ENCODE data around the gene TET3. TPM values are rescaled to one million over a fixed set of nuclear protein-coding genes. Genes with fewer than 3 reads are reported as not detected.
A peak's percentile ranks its signal among the peaks of the same experiment; 100 is the strongest.

Gene TET3
- total and polyA plus RNA-seq, 2 donors (not counting 3 experiments of a cell fraction or from before 2014, with no cell fraction given): 3.4 to 15.6 TPM

DNA sequence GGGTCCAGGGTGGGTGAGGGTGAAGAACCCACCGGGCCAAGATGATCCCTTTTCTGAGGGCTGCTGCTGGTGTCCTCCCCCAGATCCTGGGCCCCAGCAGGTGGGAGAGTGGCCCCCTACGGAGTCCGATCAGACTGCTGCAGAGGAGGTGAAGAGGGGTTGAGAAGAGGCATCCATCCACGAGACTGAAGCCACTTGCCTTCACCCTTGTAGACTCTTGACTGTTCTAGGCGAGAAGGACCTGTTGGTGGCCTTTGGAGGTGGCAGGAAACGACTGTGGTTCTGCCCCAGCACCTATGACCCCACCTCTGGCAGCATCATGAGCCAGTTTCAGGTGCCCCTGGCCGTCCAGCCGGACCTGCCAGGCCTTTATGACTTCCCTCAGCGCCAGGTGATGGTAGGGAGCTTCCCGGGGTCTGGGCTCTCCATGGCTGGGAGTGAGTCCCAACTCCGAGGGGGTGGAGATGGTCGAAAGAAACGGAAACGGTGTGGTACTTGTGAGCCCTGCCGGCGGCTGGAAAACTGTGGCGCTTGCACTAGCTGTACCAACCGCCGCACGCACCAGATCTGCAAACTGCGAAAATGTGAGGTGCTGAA, 1.5 kb downstream of the TET3 start:
- no peaks in the 10 kb centered on the region for H3K9me1 ChIP-seq (replicated peaks; ENCODE audit: control insufficient read depth, extremely low read depth, insufficient read depth, low read length)
- peaks cover 34% of the 10 kb centered on the region for H3K4me1 ChIP-seq (ENCODE audit: control insufficient read depth, extremely low read depth, insufficient read depth, low read length)
- H3K79me2 ChIP-seq (ENCODE audit: control insufficient read depth, insufficient read depth, low read length): peaks cover 43% of the 10 kb centered on the region
- FAIRE-seq (no peak), DNase-seq (ENCODE audit: low read depth, low spot score) (no peak)
- H3K4me2 ChIP-seq (ENCODE audit: insufficient read depth, low read length): peak overlapping the region; percentile 85
- no peaks in the 10 kb centered on the region for H3K9me3 ChIP-seq (replicated peaks; ENCODE audit: control insufficient read depth, insufficient read depth, low read length)
- POLR2A ChIA-PET: no interaction called here
- H3K36me3 ChIP-seq (ENCODE audit: control insufficient read depth in 2 of 2, extremely low read depth in 1 of 2, insufficient read depth in 2 of 2, low read length in 2 of 2): peaks cover 0 to 8% of the 10 kb centered on the region in 2 experiments
- no peak overlapping the region for H3K27ac ChIP-seq (ENCODE audit: insufficient read depth, low read depth, low read length)
- no peak for TF ChIP-seq EZH2 (IDR thresholded peaks at IDR 0.05; ENCODE audit: borderline replicate concordance, low read depth, low read length, severe bottlenecking)
- TF ChIP-seq, protein P1, sequence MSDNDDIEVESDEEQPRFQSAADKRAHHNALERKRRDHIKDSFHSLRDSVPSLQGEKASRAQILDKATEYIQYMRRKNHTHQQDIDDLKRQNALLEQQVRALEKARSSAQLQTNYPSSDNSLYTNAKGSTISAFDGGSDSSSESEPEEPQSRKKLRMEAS (IDR thresholded peaks at IDR 0.05; ENCODE audit: insufficient read depth, insufficient read length): no peak
- no peak for TF ChIP-seq MYC (IDR thresholded peaks at IDR 0.05; ENCODE audit: low read depth, low read length)
- TF ChIP-seq, protein P2, sequence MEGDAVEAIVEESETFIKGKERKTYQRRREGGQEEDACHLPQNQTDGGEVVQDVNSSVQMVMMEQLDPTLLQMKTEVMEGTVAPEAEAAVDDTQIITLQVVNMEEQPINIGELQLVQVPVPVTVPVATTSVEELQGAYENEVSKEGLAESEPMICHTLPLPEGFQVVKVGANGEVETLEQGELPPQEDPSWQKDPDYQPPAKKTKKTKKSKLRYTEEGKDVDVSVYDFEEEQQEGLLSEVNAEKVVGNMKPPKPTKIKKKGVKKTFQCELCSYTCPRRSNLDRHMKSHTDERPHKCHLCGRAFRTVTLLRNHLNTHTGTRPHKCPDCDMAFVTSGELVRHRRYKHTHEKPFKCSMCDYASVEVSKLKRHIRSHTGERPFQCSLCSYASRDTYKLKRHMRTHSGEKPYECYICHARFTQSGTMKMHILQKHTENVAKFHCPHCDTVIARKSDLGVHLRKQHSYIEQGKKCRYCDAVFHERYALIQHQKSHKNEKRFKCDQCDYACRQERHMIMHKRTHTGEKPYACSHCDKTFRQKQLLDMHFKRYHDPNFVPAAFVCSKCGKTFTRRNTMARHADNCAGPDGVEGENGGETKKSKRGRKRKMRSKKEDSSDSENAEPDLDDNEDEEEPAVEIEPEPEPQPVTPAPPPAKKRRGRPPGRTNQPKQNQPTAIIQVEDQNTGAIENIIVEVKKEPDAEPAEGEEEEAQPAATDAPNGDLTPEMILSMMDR (IDR thresholded peaks at IDR 0.05; ENCODE audit: extremely low read depth in 1 of 2, insufficient read depth in 1 of 2, low read depth in 1 of 2, low read length in 2 of 2): no peak
- no peak for TF ChIP-seq POLR2A (IDR thresholded peaks at IDR 0.05; ENCODE audit: low read depth, low read length)
- TF ChIP-seq POLR2AphosphoS5 (IDR thresholded peaks at IDR 0.05; ENCODE audit: insufficient read depth, low read depth, low read length): no peak
- no peak for TF ChIP-seq JUN (IDR thresholded peaks at IDR 0.05; ENCODE audit: borderline replicate concordance, insufficient read depth, insufficient read length, low read depth)
- no peak for TF ChIP-seq GATA2 (IDR thresholded peaks at IDR 0.05; ENCODE audit: insufficient read depth, insufficient read length, low read depth, low read length)
- no peak for TF ChIP-seq FOS (IDR thresholded peaks at IDR 0.05; ENCODE audit: borderline replicate concordance, insufficient read depth, low read length)
- intact Hi-C loops (cut with micrococcal nuclease) (loop anchor here (10.0 kb wide), 1 partner anchor 159 kb away; the partner anchor contains the start of gene BOLA3), dilution Hi-C loops (cut with MboI; ENCODE audit: extremely low pct_ligation_motif_present, low sequenced_read_pairs) (no loop called here)
- H3K27me3 ChIP-seq (ENCODE audit: control insufficient read depth in 2 of 2, insufficient read depth in 2 of 2, low read length in 2 of 2): no peaks in the 10 kb centered on the region
- H4K20me1 ChIP-seq (replicated peaks; ENCODE audit: control insufficient read depth, extremely low read depth, insufficient read depth, low read length): no peaks in the 10 kb centered on the region
- CTCF ChIA-PET: interaction anchor here (1.5 to 2.5 kb wide), 3 partner anchors 29 to 160 kb away, joined by 3 to 25 read pairs (median 4); partner anchors contain the start of gene STAMBP
- H3K4me3 ChIP-seq (replicated peaks in 1 of 3; ENCODE audit: insufficient read depth in 1 of 3, low read depth in 1 of 3, low read length in 3 of 3): peak overlapping the region in 2 of 3 experiments; percentile 66 to 69
- no peak overlapping the region for H2AFZ ChIP-seq (ENCODE audit: low read depth, low read length)
- BruUV-seq (replicated peaks): TSS peak; percentile 27
- H3K9ac ChIP-seq (replicated peaks; ENCODE audit: extremely low read depth, insufficient read depth, low read length): no peak overlapping the region

Measured in endothelial cell of umbilical vein (primary cell).